Testis (tissue), 3 donors: Measurements from ENCODE around the gene FOXG1. TPM values are rescaled to one million over a fixed set of nuclear protein-coding genes. Genes with fewer than 3 reads are reported as not detected.

Source experiments
- DNase-seq: peaks from one replicate; pipeline ENCODE4 v3.0.0-alpha.2; 2019
- H3K27ac ChIP-seq, 2 donors: fragments of 200-600 bp; sonication (generic); one replicate each; pipeline ENCODE4 v1.5.1; 2019
- H3K27me3 ChIP-seq: fragments of 200-600 bp; sonication (generic); one replicate; pipeline ENCODE4 v1.5.1; 2019
- H3K36me3 ChIP-seq: fragments of 200-600 bp; sonication (generic); one replicate; pipeline ENCODE4 v1.5.1; 2017; ENCODE audit warnings: low read depth; ENCODE audit errors: missing control alignments
- H3K4me1 ChIP-seq: fragments of 200-600 bp; sonication (generic); one replicate; pipeline ENCODE4 v1.5.1; 2019
- H3K4me3 ChIP-seq, 2 donors: fragments of 200-600 bp; sonication (generic); one replicate each; pipeline ENCODE4 v1.5.1; 2017 to 2019
- H3K9me3 ChIP-seq: fragments of 200-600 bp; sonication (generic); one replicate; pipeline ENCODE4 v1.5.1; 2017
- POLR2A ChIP-seq: fragments of 450-650 bp; IDR thresholded peaks from one replicate; pipeline ENCODE4 v1.6.1; 2017; ENCODE audit warnings: antibody characterized with exemption, mild to moderate bottlenecking, moderate library complexity
- WGBS, 2 donors: methylation state at CpG; one replicate each; pipeline ENCODE4 v1.1.5; 2018; 5-methylcytosine and 5-hydroxymethylcytosine counted together
- intact Hi-C: fragments of 100-400 bp; cut with DNase I; formaldehyde crosslinking; loops from one replicate; pipeline ENCODE4 v1.15.1; 2023; ENCODE audit warnings: low total_unique reads
- polyA plus RNA-seq: library from polyadenylated mRNA; stranded (reverse); fragments of 350-450 nt; fragmentation: Illumina TruSeq; extraction: RNeasy Lipid Tissue Mini Kit (QIAGEN cat#74804); gene quantifications from one replicate; pipeline ENCODE4 v1.2.3, GENCODE V29; 2014; ENCODE audit warnings: low read depth, low replicate concordance; ENCODE audit not compliant: insufficient read depth
- total RNA-seq, 2 donors: library from RNA; depleted of rRNA; stranded (reverse); fragments of >200 nt; gene quantifications; one replicate each; pipeline ENCODE4 v1.2.3, GENCODE V29; 2016
- TF ChIP-seq, protein P1 (sequence below), 3 experiments: fragments of 450-650 bp in 2 of 3; fragments of 200-600 bp in 1 of 3; sonication (generic) in 1 of 3; IDR thresholded peaks; one replicate each; pipeline ENCODE4 v1.5.1; 2016 to 2019; ENCODE audit warnings: antibody characterized with exemption in 3 of 3, mild to moderate bottlenecking in 2 of 3, moderate library complexity in 1 of 3

The FOXG1 gene
- total and polyA plus RNA-seq, 3 donors from 2014 or later = 4.5 to 9.0 (median 5.5) TPM

DNA sequence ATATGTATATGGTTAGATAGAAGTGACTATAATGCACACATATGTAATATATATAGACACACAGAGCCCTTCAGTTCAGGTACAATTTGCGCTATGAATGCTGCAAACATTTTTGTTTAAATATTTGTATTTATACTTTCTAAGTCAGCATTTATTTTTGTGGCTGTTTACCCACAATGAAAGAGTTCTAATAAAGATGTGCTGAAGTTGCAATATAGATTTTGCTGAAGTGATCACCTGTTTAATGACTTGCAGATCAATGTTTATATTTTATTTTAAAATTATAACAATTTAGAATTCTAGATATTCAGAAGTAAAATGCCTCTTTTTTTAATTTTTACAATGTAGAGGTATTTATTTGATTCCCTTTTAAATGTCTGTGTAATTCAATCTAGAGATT lies 3.5 kb downstream of the FOXG1 start:
- no peak for DNase-seq
- no peaks in the 10 kb centered on the region for H3K27me3 ChIP-seq
- intact Hi-C loops = no loop called here
- WGBS, 2 donors = 52 to 56% methylated on average over 1 of the region's 1 CpG
- H3K36me3 ChIP-seq = no peaks in the 10 kb centered on the region
- no peaks in the 10 kb centered on the region for H3K4me1 ChIP-seq
- no peak for TF ChIP-seq POLR2A
- TF ChIP-seq, protein P1, sequence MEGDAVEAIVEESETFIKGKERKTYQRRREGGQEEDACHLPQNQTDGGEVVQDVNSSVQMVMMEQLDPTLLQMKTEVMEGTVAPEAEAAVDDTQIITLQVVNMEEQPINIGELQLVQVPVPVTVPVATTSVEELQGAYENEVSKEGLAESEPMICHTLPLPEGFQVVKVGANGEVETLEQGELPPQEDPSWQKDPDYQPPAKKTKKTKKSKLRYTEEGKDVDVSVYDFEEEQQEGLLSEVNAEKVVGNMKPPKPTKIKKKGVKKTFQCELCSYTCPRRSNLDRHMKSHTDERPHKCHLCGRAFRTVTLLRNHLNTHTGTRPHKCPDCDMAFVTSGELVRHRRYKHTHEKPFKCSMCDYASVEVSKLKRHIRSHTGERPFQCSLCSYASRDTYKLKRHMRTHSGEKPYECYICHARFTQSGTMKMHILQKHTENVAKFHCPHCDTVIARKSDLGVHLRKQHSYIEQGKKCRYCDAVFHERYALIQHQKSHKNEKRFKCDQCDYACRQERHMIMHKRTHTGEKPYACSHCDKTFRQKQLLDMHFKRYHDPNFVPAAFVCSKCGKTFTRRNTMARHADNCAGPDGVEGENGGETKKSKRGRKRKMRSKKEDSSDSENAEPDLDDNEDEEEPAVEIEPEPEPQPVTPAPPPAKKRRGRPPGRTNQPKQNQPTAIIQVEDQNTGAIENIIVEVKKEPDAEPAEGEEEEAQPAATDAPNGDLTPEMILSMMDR (IDR thresholded peaks at IDR 0.05) = no peak
- no peak overlapping the region for H3K4me3 ChIP-seq
- H3K27ac ChIP-seq = no peak overlapping the region
- no peaks in the 10 kb centered on the region for H3K9me3 ChIP-seq

GRCh38 chr14:28770630-28771029 lies 4.0 kb downstream of the FOXG1 start:
- no peaks in the 10 kb centered on the region for H3K36me3 ChIP-seq
- intact Hi-C loops = no loop called here
- DNase-seq = no peak

GRCh38 chr14:28771168-28771567 lies 4.6 kb downstream of the FOXG1 start:
- no peaks in the 10 kb centered on the region for H3K27me3 ChIP-seq
- 22 to 32% methylated on average over 1 of the region's 1 CpG for WGBS, 2 donors

More at GRCh38 chr14:28770630-28771029, 4.0 kb downstream of the FOXG1 start:
- TF ChIP-seq, protein P1 (IDR thresholded peaks at IDR 0.05) = no peak
- no peak for TF ChIP-seq POLR2A
- no peaks in the 10 kb centered on the region for H3K4me1 ChIP-seq
- H3K9me3 ChIP-seq = no peaks in the 10 kb centered on the region
- no peak overlapping the region for H3K4me3 ChIP-seq
- H3K27ac ChIP-seq = no peak overlapping the region
- no peaks in the 10 kb centered on the region for H3K27me3 ChIP-seq

GRCh38 chr14:28772613-28773012 lies 6.0 kb downstream of the FOXG1 start:
- intact Hi-C loops = no loop called here
- Histone ChIP-seq H3K27ac (no peak overlapping the region), H3K9me3 (no peaks in the 10 kb centered on the region), H3K36me3 (no peaks in the 10 kb centered on the region), H3K27me3 (no peaks in the 10 kb centered on the region), H3K4me1 (no peaks in the 10 kb centered on the region), H3K4me3 (no peak overlapping the region)
- 12 to 23% methylated on average over 3 of the region's 3 CpGs for WGBS, 2 donors
- no peak for TF ChIP-seq POLR2A
- TF ChIP-seq, protein P1 (IDR thresholded peaks at IDR 0.05) = no peak
- DNase-seq = no peak

More at GRCh38 chr14:28771168-28771567, 4.6 kb downstream of the FOXG1 start:
- Histone ChIP-seq H3K9me3 (no peaks in the 10 kb centered on the region), H3K4me3 (no peak overlapping the region), H3K36me3 (no peaks in the 10 kb centered on the region), H3K4me1 (no peaks in the 10 kb centered on the region), H3K27ac (no peak overlapping the region)
- intact Hi-C loops = no loop called here
- TF ChIP-seq, protein P1 (IDR thresholded peaks at IDR 0.05) = no peak
- TF ChIP-seq POLR2A = no peak
- no peak for DNase-seq

DNA sequence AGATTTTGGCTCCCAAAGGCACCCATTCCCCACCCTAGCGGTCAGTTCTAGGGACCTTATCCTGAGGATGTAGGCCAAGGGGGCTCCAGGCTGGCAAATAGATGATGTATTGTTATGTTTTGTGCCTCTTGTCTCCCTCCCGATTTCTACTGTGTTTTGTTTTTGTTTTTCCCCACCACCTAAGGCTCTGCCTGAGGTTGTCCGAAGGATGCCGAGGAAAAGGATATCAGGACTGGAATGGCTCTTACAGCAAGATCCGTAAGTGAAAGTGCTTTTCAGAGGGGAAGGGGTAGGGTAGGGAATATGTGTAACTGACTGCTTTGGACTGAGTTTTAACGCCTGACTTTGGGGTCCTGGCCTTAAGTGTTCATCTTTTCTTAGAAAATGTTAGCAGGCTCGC lies 6.6 kb downstream of the FOXG1 start:
- 5 to 7% methylated on average over 7 of the region's 7 CpGs for WGBS, 2 donors
- H3K4me1 ChIP-seq = no peaks in the 10 kb centered on the region
- H3K4me3 ChIP-seq = no peak overlapping the region
- no peaks in the 10 kb centered on the region for H3K27me3 ChIP-seq
- intact Hi-C loops = no loop called here
- TF ChIP-seq, protein P1 (IDR thresholded peaks at IDR 0.05) = no peak
- no peak for TF ChIP-seq POLR2A
- H3K9me3 ChIP-seq = no peaks in the 10 kb centered on the region
- DNase-seq = no peak
- H3K36me3 ChIP-seq = no peaks in the 10 kb centered on the region
- H3K27ac ChIP-seq = no peak overlapping the region
